Gastrocnemius medialis (tissue), 4 donors: ENCODE measurements around the gene LMF2. TPM values are rescaled to one million over a fixed set of nuclear protein-coding genes. Genes with fewer than 3 reads are reported as not detected.
"Not testable (repeated sequence)": the region's sequence is repeated elsewhere in the genome, so short reads cannot be mapped to it uniquely, and the experiment has no call there.

ENCODE experiments used
- ATAC-seq, 2 donors: fragments of 150-250 bp; one replicate each; pipeline ENCODE4 v1.9.1; 2016
- DNase-seq, 2 donors: peaks; one replicate each; pipeline ENCODE4 v3.0.0-alpha.2; 2019
- H3K27ac ChIP-seq, 4 donors: fragments of 200-600 bp; sonication (generic); 1 replicate in 1 of 4; 2 replicates in 3 of 4; pipeline ENCODE4 v1.5.1; 2016 to 2018; ENCODE audit warnings: mild to moderate bottlenecking in 2 of 4, moderate library complexity in 1 of 4
- H3K27me3 ChIP-seq, 3 donors: fragments of 200-600 bp; sonication (generic) in 2 of 3; 1 replicate in 1 of 3; 2 replicates in 2 of 3; pipeline versions ENCODE4 v1.5.1 to v1.6.0; 2016 to 2019; ENCODE audit warnings: mild to moderate bottlenecking in 1 of 3, moderate library complexity in 1 of 3
- H3K36me3 ChIP-seq, 2 donors: fragments of 200-600 bp; sonication (generic) in 1 of 2; one replicate each; pipeline ENCODE4 v1.5.1; 2017 to 2018
- H3K4me1 ChIP-seq, 2 donors: fragments of 200-600 bp; sonication (generic) in 1 of 2; one replicate each; pipeline ENCODE4 v1.5.1; 2016 to 2017; ENCODE audit warnings: mild to moderate bottlenecking in 2 of 2
- H3K4me3 ChIP-seq, 4 donors: fragments of 200-600 bp; sonication (generic) in 3 of 4; 1 replicate in 1 of 4; 2 replicates in 3 of 4; pipeline ENCODE4 v1.5.1; 2016 to 2019; ENCODE audit warnings: mild to moderate bottlenecking in 2 of 4
- H3K9me3 ChIP-seq, 3 donors: fragments of 200-600 bp; sonication (generic) in 2 of 3; 1 replicate in 1 of 3; 2 replicates in 2 of 3; pipeline ENCODE4 v1.5.1; 2016 to 2019
- CTCF ChIP-seq, 5 experiments: fragments of 450-650 bp in 3 of 5; fragments of 200-600 bp in 2 of 5; sonication (generic) in 2 of 5; IDR thresholded peaks in 4 of 5; conservative IDR thresholded peaks in 1 of 5; 1 replicate in 4 of 5; 2 replicates in 1 of 5; pipeline ENCODE4 v1.5.1; 2016 to 2019; ENCODE audit warnings: antibody characterized with exemption in 5 of 5, mild to moderate bottlenecking in 3 of 5, moderate library complexity in 3 of 5
- POLR2A ChIP-seq, 2 donors: fragments of 450-650 bp; IDR thresholded peaks; one replicate each; pipeline ENCODE4 v1.6.1; 2017; ENCODE audit warnings: antibody characterized with exemption in 2 of 2, mild to moderate bottlenecking in 2 of 2, moderate library complexity in 2 of 2
- in situ Hi-C, 4 donors: fragments of 200-750 bp; cut with MboI; loops; one replicate each; pipeline versions ENCODE4 v1.15.0 to v1.8.0; 2017; ENCODE audit warnings: low sequenced_read_pairs in 4 of 4
- intact Hi-C: fragments of 100-400 bp; cut with DNase I; formaldehyde crosslinking; loops from one replicate; pipeline ENCODE4 v1.15.1; 2023; ENCODE audit warnings: low total_unique reads
- total RNA-seq, 4 donors: library from RNA; depleted of rRNA; stranded (reverse); fragments of >200 nt; gene quantifications; one replicate each; pipeline versions ENCODE4 v1.1.0 to v1.2.3, GENCODE V29; 2016

The LMF2 gene
- total RNA-seq, 4 donors from 2014 or later, result 19.7 to 39.4 (median 26.9) TPM

- Histone ChIP-seq H3K4me3 (no peak overlapping the region), H3K27me3 (no peaks in the 10 kb centered on the region), H3K36me3 (peaks cover 0 to 56% of the 10 kb centered on the region in 2 donors), H3K4me1 (peaks cover 12 to 16% of the 10 kb centered on the region in 2 donors), H3K9me3 (no peaks in the 10 kb centered on the region), H3K27ac (no peak overlapping the region)
- intact Hi-C loops, result no loop called here
- ATAC-seq, result no peak
- TF ChIP-seq POLR2A (IDR thresholded peaks at IDR 0.05), result no peak
- TF ChIP-seq CTCF (IDR thresholded peaks at IDR 0.05 in 4 of 5, conservative IDR thresholded peaks at IDR 0.05 in 1 of 5), result no peak
- in situ Hi-C loops, result no loop called here
- DNase-seq, result no peak
Measured at GRCh38 chr22:50521710-50522109, 14.2 kb upstream of the LMF2 start.

GRCh38 chr22:50520826-50521453 is 13.4 kb upstream of the LMF2 start:
- Histone ChIP-seq H3K9me3 (no peaks in the 10 kb centered on the region), H3K4me1 (peaks cover 7 to 12% of the 10 kb centered on the region in 2 donors), H3K27me3 (no peaks in the 10 kb centered on the region), H3K4me3 (no peak overlapping the region), H3K36me3 (peaks cover 0 to 61% of the 10 kb centered on the region in 2 donors), H3K27ac (no peak overlapping the region)
- TF ChIP-seq CTCF (IDR thresholded peaks at IDR 0.05 in 4 of 5, conservative IDR thresholded peaks at IDR 0.05 in 1 of 5) (no peak), POLR2A (IDR thresholded peaks at IDR 0.05) (no peak)
- intact Hi-C loops (no loop called here), in situ Hi-C loops (no loop called here)
- DNase-seq (no peak), ATAC-seq (no peak)

- H3K27ac ChIP-seq, in situ Hi-C loops, H3K4me3 ChIP-seq, ATAC-seq, DNase-seq, H3K27me3 ChIP-seq, intact Hi-C loops, H3K9me3 ChIP-seq: not testable (repeated sequence)
- Histone ChIP-seq H3K36me3 (peaks cover 0 to 61% of the 10 kb centered on the region in 2 donors), H3K4me1 (peaks cover 7 to 12% of the 10 kb centered on the region in 2 donors)
Measured at GRCh38 chr22:50520184-50520583, 12.7 kb upstream of the LMF2 start.

- no peak for TF ChIP-seq CTCF (IDR thresholded peaks at IDR 0.05 in 4 of 5, conservative IDR thresholded peaks at IDR 0.05 in 1 of 5)
- TF ChIP-seq POLR2A (IDR thresholded peaks at IDR 0.05), result no peak
- H3K27me3 ChIP-seq, result no peaks in the 10 kb centered on the region
- H3K4me3 ChIP-seq, result no peak overlapping the region
- ATAC-seq (no peak), DNase-seq (no peak)
- in situ Hi-C loops (no loop called here), intact Hi-C loops (no loop called here)
- peaks cover 0 to 2% of the 10 kb centered on the region in 2 donors for H3K4me1 ChIP-seq
- H3K36me3 ChIP-seq, result peaks cover 0 to 61% of the 10 kb centered on the region in 2 donors
- H3K27ac ChIP-seq, result no peak overlapping the region
- H3K9me3 ChIP-seq, result no peaks in the 10 kb centered on the region
Measured at GRCh38 chr22:50519151-50519550, 11.6 kb upstream of the LMF2 start.

- intact Hi-C loops (no loop called here), in situ Hi-C loops (no loop called here)
- ATAC-seq, result no peak
- Histone ChIP-seq H3K27ac (no peak overlapping the region), H3K36me3 (peaks cover 0 to 58% of the 10 kb centered on the region in 2 donors), H3K4me1 (no peaks in the 10 kb centered on the region), H3K9me3 (no peaks in the 10 kb centered on the region), H3K4me3 (no peak overlapping the region), H3K27me3 (no peaks in the 10 kb centered on the region)
- TF ChIP-seq CTCF (IDR thresholded peaks at IDR 0.05 in 4 of 5, conservative IDR thresholded peaks at IDR 0.05 in 1 of 5), result no peak
- no peak for TF ChIP-seq POLR2A (IDR thresholded peaks at IDR 0.05)
- no peak for DNase-seq
Measured at GRCh38 chr22:50518606-50519005, 11.1 kb upstream of the LMF2 start.
